HepG2 (cell line): ENCODE measurements around the gene SQSTM1. TPM values are rescaled to one million over a fixed set of nuclear protein-coding genes. Genes with fewer than 3 reads are reported as not detected.

Experiments
- ATM ChIP-seq: fragments of 450-650 bp; IDR thresholded peaks from 2 replicates; pipeline ENCODE4 v1.7.1; 2017; ENCODE audit warnings: mild to moderate bottlenecking, borderline replicate concordance
- BCL3 ChIP-seq: sonication (generic); formaldehyde crosslinking; IDR thresholded peaks from 2 replicates; pipeline ENCODE4 v1.5.1; 2020; ENCODE audit warnings: mild to moderate bottlenecking, missing genetic modification reagents, moderate library complexity
- BRCA1 ChIP-seq: sonication (generic); formaldehyde crosslinking; IDR thresholded peaks from 2 replicates; pipeline ENCODE4 v1.4.0; 2020; ENCODE audit warnings: missing genetic modification reagents
- GATAD1 ChIP-seq: IDR thresholded peaks from 2 replicates; pipeline ENCODE4 v1.6.1; 2016; ENCODE audit warnings: missing genetic modification reagents, missing compliant biosample characterization
- MAF1 ChIP-seq: sonication (generic); formaldehyde crosslinking; IDR thresholded peaks from 2 replicates; pipeline ENCODE4 v1.5.0; 2020; ENCODE audit warnings: missing genetic modification reagents, borderline replicate concordance
- MLLT10 ChIP-seq: sonication (generic); formaldehyde crosslinking; IDR thresholded peaks from 2 replicates; pipeline ENCODE4 v1.4.0; 2020; ENCODE audit warnings: missing genetic modification reagents
- MLX ChIP-seq: IDR thresholded peaks from 2 replicates; pipeline ENCODE4 v1.6.1; 2016
- SALL2 ChIP-seq: sonication (generic); formaldehyde crosslinking; IDR thresholded peaks from 2 replicates; pipeline ENCODE4 v1.8.1; 2023; ENCODE audit warnings: mild to moderate bottlenecking, missing genetic modification reagents, inconsistent platforms
- SIN3B ChIP-seq: fragments of 150-350 bp; IDR thresholded peaks from 2 replicates; pipeline ENCODE4 v1.6.1; 2014; ENCODE audit warnings: low read length
- SIX4 ChIP-seq: sonication (generic); formaldehyde crosslinking; IDR thresholded peaks from 2 replicates; pipeline ENCODE4 v1.4.0; 2020; ENCODE audit warnings: missing genetic modification reagents
- SOX5 ChIP-seq: IDR thresholded peaks from 2 replicates; pipeline ENCODE4 v1.6.1; 2016; ENCODE audit warnings: borderline replicate concordance
- SP140L ChIP-seq: sonication (generic); formaldehyde crosslinking; IDR thresholded peaks from 2 replicates; pipeline ENCODE4 v1.4.0; 2020; ENCODE audit warnings: missing genetic modification reagents, borderline replicate concordance
- ZNF230 ChIP-seq: sonication (generic); formaldehyde crosslinking; IDR thresholded peaks from 2 replicates; pipeline ENCODE4 v1.4.0; 2020; ENCODE audit warnings: mild to moderate bottlenecking, missing genetic modification reagents
- ZNF572 ChIP-seq: sonication (generic); formaldehyde crosslinking; IDR thresholded peaks from 2 replicates; pipeline ENCODE4 v1.5.1; 2020; ENCODE audit warnings: mild to moderate bottlenecking, missing genetic modification reagents
- ZNF652 ChIP-seq: IDR thresholded peaks from 2 replicates; pipeline ENCODE4 v1.6.1; 2016; ENCODE audit warnings: low read depth, borderline replicate concordance
- ZNF746 ChIP-seq: sonication (generic); formaldehyde crosslinking; IDR thresholded peaks from 2 replicates; pipeline ENCODE4 v1.8.0; 2022; ENCODE audit warnings: mild to moderate bottlenecking, missing genetic modification reagents
- ZNF775 ChIP-seq: sonication (generic); formaldehyde crosslinking; IDR thresholded peaks from 2 replicates; pipeline ENCODE4 v1.4.0; 2020; ENCODE audit warnings: missing genetic modification reagents, mild to moderate bottlenecking, moderate library complexity, borderline replicate concordance
- ZNF891 ChIP-seq: sonication (generic); formaldehyde crosslinking; IDR thresholded peaks from 2 replicates; pipeline ENCODE4 v1.5.0; 2020; ENCODE audit warnings: mild to moderate bottlenecking, missing genetic modification reagents
- ZSCAN12 ChIP-seq: sonication (generic); formaldehyde crosslinking; IDR thresholded peaks from 2 replicates; pipeline ENCODE4 v1.9.0; 2021; ENCODE audit warnings: mild to moderate bottlenecking, missing genetic modification reagents
- polyA plus RNA-seq, 8 experiments: library from polyadenylated mRNA; depleted of rRNA in 3 of 8; stranded (reverse) in 7 of 8; unstranded in 1 of 8; fragments of >200 nt; fragmentation: Illumina TruSeq in 4 of 8; extraction: Trizol in 4 of 8; gene quantifications; 2 replicates each; pipeline versions ENCODE4 v1.2.1 to v1.2.3, GENCODE V29; 2011 to 2016; ENCODE audit warnings: low read depth in 4 of 8, missing spikeins in 1 of 8, mixed read lengths in 1 of 8; ENCODE audit not compliant: insufficient read depth in 1 of 8
- total RNA-seq, 5 experiments: library from RNA; depleted of rRNA; stranded (reverse); fragments of >200 nt; fragmentation: Illumina TruSeq; extraction: Trizol; gene quantifications; 2 replicates each; pipeline ENCODE4 v1.2.3, GENCODE V29; 2016; ENCODE audit warnings: low read depth in 1 of 5
- TF ChIP-seq, protein P1 (sequence below): sonication (generic); IDR thresholded peaks from 2 replicates; pipeline ENCODE4 v1.6.1; 2016; ENCODE audit warnings: low read depth, borderline replicate concordance
- TF ChIP-seq, protein P2 (sequence below): sonication (generic); formaldehyde crosslinking; IDR thresholded peaks from 2 replicates; pipeline ENCODE4 v1.4.0; 2020; ENCODE audit warnings: missing genetic modification reagents

The SQSTM1 gene
- total and polyA plus RNA-seq, 2 of the 13 experiments (the other 11 are each of a cell fraction or from before 2014, with no cell fraction given) = 90.9 to 160 TPM

DNA sequence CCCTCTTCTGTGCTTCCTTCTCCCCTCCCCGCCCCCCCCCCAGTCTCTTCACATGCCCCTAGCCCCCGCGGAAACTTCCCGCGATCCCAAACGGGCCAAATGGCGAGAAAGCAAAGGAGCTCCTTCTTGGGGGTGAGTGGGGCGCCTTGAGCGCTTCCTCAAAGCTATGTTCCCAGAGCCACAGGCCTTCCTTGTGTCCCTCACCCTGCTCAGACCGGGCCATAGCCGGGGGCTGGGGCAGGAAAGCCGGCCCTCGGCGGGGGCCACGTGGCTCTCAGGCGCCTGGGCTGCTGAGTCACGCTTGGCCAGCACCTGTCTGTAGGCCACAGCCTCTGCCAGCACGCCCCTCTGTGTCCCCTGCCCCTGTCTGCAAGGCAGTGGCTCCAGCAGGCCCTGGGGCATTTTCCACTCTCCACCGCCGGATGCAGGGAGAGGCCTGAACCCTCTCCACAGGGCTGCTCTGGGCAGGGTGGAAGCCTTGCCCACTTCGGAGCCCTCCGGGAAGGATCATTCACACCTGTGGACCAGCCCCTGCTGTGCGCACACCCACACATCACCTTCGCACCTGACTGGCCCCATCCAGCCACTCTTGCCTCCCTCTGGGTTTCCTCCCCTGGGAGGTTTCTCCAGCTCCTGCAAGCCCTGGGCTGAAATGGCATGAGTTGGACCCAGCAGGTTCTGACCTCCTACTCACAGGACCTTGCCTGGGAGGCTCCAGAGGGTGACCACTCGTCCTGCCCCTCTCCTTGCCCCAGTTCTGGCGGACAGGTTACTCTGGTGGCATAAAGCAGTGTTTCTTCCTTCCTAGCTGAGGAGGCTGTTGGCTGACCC lies 1.2 kb upstream of the SQSTM1 start (continued):
- TF ChIP-seq BCL3 (CRISPR knock-in tag) (no peak), GATAD1 (CRISPR knock-in tag) (0 out of 2 replicates have a peak, but pooled peaks have one; percentile 4), ZSCAN12 (CRISPR knock-in tag) (0 out of 2 replicates have a peak, but pooled peaks have one; percentile 53), SOX5 (CRISPR knock-in tag) (peak; percentile 29; the same call in 1 of the 2 replicates), MLLT10 (CRISPR knock-in tag) (no peak; the same call in 1 of the 2 replicates), SIX4 (no peak), ZNF746 (CRISPR knock-in tag) (no peak), ZNF891 (CRISPR knock-in tag) (0 out of 2 replicates have a peak, but pooled peaks have one; percentile 19), SP140L (CRISPR knock-in tag) (no peak), BRCA1 (CRISPR knock-in tag) (no peak), ZNF775 (no peak), ZNF572 (no peak), SALL2 (CRISPR knock-in tag) (no peak; the same call in 1 of the 2 replicates), MLX (CRISPR knock-in tag) (peak; percentile 69; the same call in 1 of the 2 replicates), ATM (no peak), ZNF230 (no peak; the same call in 1 of the 2 replicates), MAF1 (CRISPR knock-in tag) (no peak), SIN3B (no peak), ZNF652 (CRISPR knock-in tag) (no peak)
- TF ChIP-seq, protein P1, sequence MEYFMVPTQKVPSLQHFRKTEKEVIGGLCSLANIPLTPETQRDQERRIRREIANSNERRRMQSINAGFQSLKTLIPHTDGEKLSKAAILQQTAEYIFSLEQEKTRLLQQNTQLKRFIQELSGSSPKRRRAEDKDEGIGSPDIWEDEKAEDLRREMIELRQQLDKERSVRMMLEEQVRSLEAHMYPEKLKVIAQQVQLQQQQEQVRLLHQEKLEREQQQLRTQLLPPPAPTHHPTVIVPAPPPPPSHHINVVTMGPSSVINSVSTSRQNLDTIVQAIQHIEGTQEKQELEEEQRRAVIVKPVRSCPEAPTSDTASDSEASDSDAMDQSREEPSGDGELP = peak; percentile 59; the same call in 1 of the 2 replicates
- TF ChIP-seq, protein P2, sequence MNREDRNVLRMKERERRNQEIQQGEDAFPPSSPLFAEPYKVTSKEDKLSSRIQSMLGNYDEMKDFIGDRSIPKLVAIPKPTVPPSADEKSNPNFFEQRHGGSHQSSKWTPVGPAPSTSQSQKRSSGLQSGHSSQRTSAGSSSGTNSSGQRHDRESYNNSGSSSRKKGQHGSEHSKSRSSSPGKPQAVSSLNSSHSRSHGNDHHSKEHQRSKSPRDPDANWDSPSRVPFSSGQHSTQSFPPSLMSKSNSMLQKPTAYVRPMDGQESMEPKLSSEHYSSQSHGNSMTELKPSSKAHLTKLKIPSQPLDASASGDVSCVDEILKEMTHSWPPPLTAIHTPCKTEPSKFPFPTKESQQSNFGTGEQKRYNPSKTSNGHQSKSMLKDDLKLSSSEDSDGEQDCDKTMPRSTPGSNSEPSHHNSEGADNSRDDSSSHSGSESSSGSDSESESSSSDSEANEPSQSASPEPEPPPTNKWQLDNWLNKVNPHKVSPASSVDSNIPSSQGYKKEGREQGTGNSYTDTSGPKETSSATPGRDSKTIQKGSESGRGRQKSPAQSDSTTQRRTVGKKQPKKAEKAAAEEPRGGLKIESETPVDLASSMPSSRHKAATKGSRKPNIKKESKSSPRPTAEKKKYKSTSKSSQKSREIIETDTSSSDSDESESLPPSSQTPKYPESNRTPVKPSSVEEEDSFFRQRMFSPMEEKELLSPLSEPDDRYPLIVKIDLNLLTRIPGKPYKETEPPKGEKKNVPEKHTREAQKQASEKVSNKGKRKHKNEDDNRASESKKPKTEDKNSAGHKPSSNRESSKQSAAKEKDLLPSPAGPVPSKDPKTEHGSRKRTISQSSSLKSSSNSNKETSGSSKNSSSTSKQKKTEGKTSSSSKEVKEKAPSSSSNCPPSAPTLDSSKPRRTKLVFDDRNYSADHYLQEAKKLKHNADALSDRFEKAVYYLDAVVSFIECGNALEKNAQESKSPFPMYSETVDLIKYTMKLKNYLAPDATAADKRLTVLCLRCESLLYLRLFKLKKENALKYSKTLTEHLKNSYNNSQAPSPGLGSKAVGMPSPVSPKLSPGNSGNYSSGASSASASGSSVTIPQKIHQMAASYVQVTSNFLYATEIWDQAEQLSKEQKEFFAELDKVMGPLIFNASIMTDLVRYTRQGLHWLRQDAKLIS (CRISPR knock-in tag) = no peak
